HepG2 (cell line): ENCODE results near the gene BTBD3. TPM values are rescaled to one million over a fixed set of nuclear protein-coding genes. Genes with fewer than 3 reads are reported as not detected.
A peak's percentile ranks its signal among the peaks of the same experiment; 100 is the strongest.

ENCODE experiments used
- ADNP ChIP-seq: sonication (generic); formaldehyde crosslinking; IDR thresholded peaks from 2 replicates; pipeline ENCODE4 v1.4.0; 2020; ENCODE audit warnings: missing genetic modification reagents
- ATF1 ChIP-seq: IDR thresholded peaks from 2 replicates; pipeline ENCODE4 v1.6.1; 2016; ENCODE audit warnings: mild to moderate bottlenecking, control low read depth
- FOXA1 ChIP-seq, 2 experiments: fragments of 450-650 bp in 1 of 2; sonication (generic) in 1 of 2; formaldehyde crosslinking in 1 of 2; IDR thresholded peaks; 2 replicates each; pipeline versions ENCODE4 v1.4.0 to v1.6.1; 2016 to 2020; ENCODE audit warnings: missing genetic modification reagents in 1 of 2
- JUN ChIP-seq: sonication (generic); formaldehyde crosslinking; IDR thresholded peaks from 2 replicates; pipeline ENCODE4 v1.4.0; 2020; ENCODE audit warnings: mild to moderate bottlenecking, missing genetic modification reagents
- KLF15 ChIP-seq: sonication (generic); formaldehyde crosslinking; IDR thresholded peaks from 2 replicates; pipeline ENCODE4 v1.8.1; 2023; ENCODE audit warnings: borderline replicate concordance, mild to moderate bottlenecking, inconsistent platforms, missing genetic modification reagents, mixed read lengths
- MYC ChIP-seq: sonication (generic); formaldehyde crosslinking; IDR thresholded peaks from 2 replicates; pipeline ENCODE4 v1.9.0; 2021; ENCODE audit warnings: missing genetic modification reagents, borderline replicate concordance
- NBN ChIP-seq: fragments of 450-650 bp; conservative IDR thresholded peaks from 2 replicates; pipeline ENCODE4 v1.6.1; 2017
- NR2F2 ChIP-seq: IDR thresholded peaks from 2 replicates; pipeline ENCODE4 v1.6.1; 2012; ENCODE audit warnings: low read depth, inconsistent platforms, borderline replicate concordance
- RBM22 ChIP-seq: fragments of 200-400 bp; formaldehyde crosslinking; optimal IDR thresholded peaks from 2 replicates; pipeline ENCODE3; 2017; ENCODE audit warnings: mild to moderate bottlenecking, low read length, moderate library complexity
- TCF12 ChIP-seq, 2 experiments: fragments of 450-650 bp in 1 of 2; sonication (generic) in 1 of 2; formaldehyde crosslinking in 1 of 2; IDR thresholded peaks; 2 replicates each; pipeline versions ENCODE4 v1.6.1 to v1.8.0; 2017 to 2022; ENCODE audit warnings: antibody characterized with exemption in 1 of 2, mild to moderate bottlenecking in 1 of 2, missing genetic modification reagents in 1 of 2, moderate library complexity in 1 of 2
- ZBTB1 ChIP-seq: sonication (generic); formaldehyde crosslinking; IDR thresholded peaks from 2 replicates; pipeline ENCODE4 v1.4.0; 2020; ENCODE audit warnings: missing genetic modification reagents, borderline replicate concordance
- ZFP62 ChIP-seq: sonication (generic); formaldehyde crosslinking; IDR thresholded peaks from 2 replicates; pipeline ENCODE4 v1.4.0; 2020; ENCODE audit warnings: missing genetic modification reagents
- ZKSCAN1 ChIP-seq: fragments of 150-350 bp; IDR thresholded peaks from 2 replicates; pipeline ENCODE4 v1.6.1; 2014; ENCODE audit warnings: low read length
- ZNF160 ChIP-seq: sonication (generic); formaldehyde crosslinking; IDR thresholded peaks from 2 replicates; pipeline ENCODE4 v1.8.0; 2022; ENCODE audit warnings: mild to moderate bottlenecking, inconsistent platforms, missing genetic modification reagents
- ZNF501 ChIP-seq: sonication (generic); formaldehyde crosslinking; IDR thresholded peaks from 2 replicates; pipeline ENCODE4 v1.5.1; 2020; ENCODE audit warnings: mild to moderate bottlenecking, moderate library complexity, missing genetic modification reagents
- ZNF589 ChIP-seq: sonication (generic); formaldehyde crosslinking; conservative IDR thresholded peaks from 2 replicates; pipeline ENCODE4 v1.8.0; 2022; ENCODE audit warnings: mild to moderate bottlenecking, moderate library complexity, missing genetic modification reagents
- ZNF703 ChIP-seq: sonication (generic); formaldehyde crosslinking; IDR thresholded peaks from 2 replicates; pipeline ENCODE4 v1.5.1; 2020; ENCODE audit warnings: missing genetic modification reagents, mild to moderate bottlenecking, moderate library complexity, borderline replicate concordance
- ZNF761 ChIP-seq: sonication (generic); formaldehyde crosslinking; conservative IDR thresholded peaks from 2 replicates; pipeline ENCODE4 v1.4.0; 2020; ENCODE audit warnings: mild to moderate bottlenecking, missing genetic modification reagents
- ZNF850 ChIP-seq: sonication (generic); formaldehyde crosslinking; conservative IDR thresholded peaks from 2 replicates; pipeline ENCODE4 v1.9.0; 2021; ENCODE audit warnings: mild to moderate bottlenecking, missing genetic modification reagents
- ZSCAN29 ChIP-seq: sonication (generic); formaldehyde crosslinking; conservative IDR thresholded peaks from 2 replicates; pipeline ENCODE4 v1.4.0; 2020; ENCODE audit warnings: mild to moderate bottlenecking, missing genetic modification reagents
- polyA plus RNA-seq, 8 experiments: library from polyadenylated mRNA; depleted of rRNA in 3 of 8; stranded (reverse) in 7 of 8; unstranded in 1 of 8; fragments of >200 nt; fragmentation: Illumina TruSeq in 4 of 8; extraction: Trizol in 4 of 8; gene quantifications; 2 replicates each; pipeline versions ENCODE4 v1.2.1 to v1.2.3, GENCODE V29; 2011 to 2016; ENCODE audit warnings: low read depth in 4 of 8, missing spikeins in 1 of 8, mixed read lengths in 1 of 8; ENCODE audit not compliant: insufficient read depth in 1 of 8
- total RNA-seq, 5 experiments: library from RNA; depleted of rRNA; stranded (reverse); fragments of >200 nt; fragmentation: Illumina TruSeq; extraction: Trizol; gene quantifications; 2 replicates each; pipeline ENCODE4 v1.2.3, GENCODE V29; 2016; ENCODE audit warnings: low read depth in 1 of 5
- TF ChIP-seq, protein P1 (sequence below): IDR thresholded peaks from 2 replicates; pipeline ENCODE4 v1.6.1; 2016; ENCODE audit warnings: mild to moderate bottlenecking
- TF ChIP-seq, protein P2 (sequence below): sonication (generic); formaldehyde crosslinking; IDR thresholded peaks from one replicate; pipeline ENCODE4 v1.5.1; 2020; ENCODE audit warnings: mild to moderate bottlenecking, missing genetic modification reagents; ENCODE audit errors: not compliant biosample characterization

The BTBD3 gene
- total and polyA plus RNA-seq, 2 of the 13 experiments (the other 11 are each of a cell fraction or from before 2014, with no cell fraction given), result 32.2 to 41.8 TPM

DNA sequence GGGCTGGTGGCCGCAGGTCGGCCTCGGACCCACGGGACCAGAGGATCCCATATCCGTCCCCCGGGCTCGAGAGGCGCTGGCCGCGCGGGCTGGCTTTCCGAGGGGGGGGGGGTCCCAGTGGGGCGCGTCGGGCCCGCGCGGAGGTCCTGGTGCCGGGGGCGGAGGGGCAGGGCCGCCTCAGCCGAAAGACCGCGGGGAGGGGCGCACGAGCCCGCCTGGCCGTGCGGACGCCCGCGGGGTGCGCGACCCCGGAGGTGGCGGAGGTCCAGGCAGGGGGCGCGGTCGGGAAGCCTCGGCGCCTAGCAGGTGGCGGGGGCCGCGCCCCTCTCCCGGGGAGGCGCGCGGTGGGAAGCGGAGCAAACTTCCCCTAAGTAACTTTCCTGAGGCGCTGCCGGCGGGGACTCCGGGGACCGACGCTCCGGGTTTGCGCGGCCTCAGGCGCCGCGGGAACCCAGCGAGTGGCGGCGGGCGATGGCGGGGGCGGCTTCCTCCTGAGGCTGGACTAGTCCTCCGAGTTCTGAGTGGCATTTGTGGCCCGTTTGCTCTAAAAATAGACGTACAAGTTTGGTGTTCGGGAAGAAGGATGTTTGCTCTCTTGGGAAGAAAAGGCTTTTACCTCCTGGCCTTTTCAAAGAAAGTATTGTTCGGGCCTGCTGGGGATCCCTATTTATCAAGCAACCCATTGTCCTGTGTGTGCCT is 26.5 kb upstream of the BTBD3 start (continued):
- TF ChIP-seq ZSCAN29 (CRISPR knock-in tag) (no peak), ZNF501 (CRISPR knock-in tag) (no peak), ZNF761 (CRISPR knock-in tag) (no peak), ADNP (CRISPR knock-in tag) (no peak), TCF12 (IDR thresholded peaks at IDR 0.05) (no peak), TCF12 (CRISPR knock-in tag; IDR thresholded peaks at IDR 0.05) (peak; percentile 82), ATF1 (no peak), NR2F2 (no peak), RBM22 (peak; percentile 26), KLF15 (CRISPR knock-in tag) (no peak), ZNF589 (CRISPR knock-in tag) (peak; percentile 42; the same call in 1 of the 2 replicates), ZBTB1 (CRISPR knock-in tag) (no peak), ZFP62 (CRISPR knock-in tag) (no peak), FOXA1 (IDR thresholded peaks at IDR 0.05) (no peak), FOXA1 (CRISPR knock-in tag; IDR thresholded peaks at IDR 0.05) (no peak), ZNF850 (CRISPR knock-in tag) (0 out of 2 replicates have a peak, but pooled peaks have one; percentile 66), NBN (no peak), ZNF703 (no peak), MYC (0 out of 2 replicates have a peak, but pooled peaks have one; percentile 40), ZNF160 (CRISPR knock-in tag) (no peak; the same call in 1 of the 2 replicates), ZKSCAN1 (no peak), JUN (no peak)
- TF ChIP-seq, protein P1, sequence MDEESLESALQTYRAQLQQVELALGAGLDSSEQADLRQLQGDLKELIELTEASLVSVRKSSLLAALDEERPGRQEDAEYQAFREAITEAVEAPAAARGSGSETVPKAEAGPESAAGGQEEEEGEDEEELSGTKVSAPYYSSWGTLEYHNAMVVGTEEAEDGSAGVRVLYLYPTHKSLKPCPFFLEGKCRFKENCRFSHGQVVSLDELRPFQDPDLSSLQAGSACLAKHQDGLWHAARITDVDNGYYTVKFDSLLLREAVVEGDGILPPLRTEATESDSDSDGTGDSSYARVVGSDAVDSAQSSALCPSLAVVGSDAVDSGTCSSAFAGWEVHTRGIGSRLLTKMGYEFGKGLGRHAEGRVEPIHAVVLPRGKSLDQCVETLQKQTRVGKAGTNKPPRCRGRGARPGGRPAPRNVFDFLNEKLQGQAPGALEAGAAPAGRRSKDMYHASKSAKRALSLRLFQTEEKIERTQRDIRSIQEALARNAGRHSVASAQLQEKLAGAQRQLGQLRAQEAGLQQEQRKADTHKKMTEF (CRISPR knock-in tag), result no peak
- TF ChIP-seq, protein P2, sequence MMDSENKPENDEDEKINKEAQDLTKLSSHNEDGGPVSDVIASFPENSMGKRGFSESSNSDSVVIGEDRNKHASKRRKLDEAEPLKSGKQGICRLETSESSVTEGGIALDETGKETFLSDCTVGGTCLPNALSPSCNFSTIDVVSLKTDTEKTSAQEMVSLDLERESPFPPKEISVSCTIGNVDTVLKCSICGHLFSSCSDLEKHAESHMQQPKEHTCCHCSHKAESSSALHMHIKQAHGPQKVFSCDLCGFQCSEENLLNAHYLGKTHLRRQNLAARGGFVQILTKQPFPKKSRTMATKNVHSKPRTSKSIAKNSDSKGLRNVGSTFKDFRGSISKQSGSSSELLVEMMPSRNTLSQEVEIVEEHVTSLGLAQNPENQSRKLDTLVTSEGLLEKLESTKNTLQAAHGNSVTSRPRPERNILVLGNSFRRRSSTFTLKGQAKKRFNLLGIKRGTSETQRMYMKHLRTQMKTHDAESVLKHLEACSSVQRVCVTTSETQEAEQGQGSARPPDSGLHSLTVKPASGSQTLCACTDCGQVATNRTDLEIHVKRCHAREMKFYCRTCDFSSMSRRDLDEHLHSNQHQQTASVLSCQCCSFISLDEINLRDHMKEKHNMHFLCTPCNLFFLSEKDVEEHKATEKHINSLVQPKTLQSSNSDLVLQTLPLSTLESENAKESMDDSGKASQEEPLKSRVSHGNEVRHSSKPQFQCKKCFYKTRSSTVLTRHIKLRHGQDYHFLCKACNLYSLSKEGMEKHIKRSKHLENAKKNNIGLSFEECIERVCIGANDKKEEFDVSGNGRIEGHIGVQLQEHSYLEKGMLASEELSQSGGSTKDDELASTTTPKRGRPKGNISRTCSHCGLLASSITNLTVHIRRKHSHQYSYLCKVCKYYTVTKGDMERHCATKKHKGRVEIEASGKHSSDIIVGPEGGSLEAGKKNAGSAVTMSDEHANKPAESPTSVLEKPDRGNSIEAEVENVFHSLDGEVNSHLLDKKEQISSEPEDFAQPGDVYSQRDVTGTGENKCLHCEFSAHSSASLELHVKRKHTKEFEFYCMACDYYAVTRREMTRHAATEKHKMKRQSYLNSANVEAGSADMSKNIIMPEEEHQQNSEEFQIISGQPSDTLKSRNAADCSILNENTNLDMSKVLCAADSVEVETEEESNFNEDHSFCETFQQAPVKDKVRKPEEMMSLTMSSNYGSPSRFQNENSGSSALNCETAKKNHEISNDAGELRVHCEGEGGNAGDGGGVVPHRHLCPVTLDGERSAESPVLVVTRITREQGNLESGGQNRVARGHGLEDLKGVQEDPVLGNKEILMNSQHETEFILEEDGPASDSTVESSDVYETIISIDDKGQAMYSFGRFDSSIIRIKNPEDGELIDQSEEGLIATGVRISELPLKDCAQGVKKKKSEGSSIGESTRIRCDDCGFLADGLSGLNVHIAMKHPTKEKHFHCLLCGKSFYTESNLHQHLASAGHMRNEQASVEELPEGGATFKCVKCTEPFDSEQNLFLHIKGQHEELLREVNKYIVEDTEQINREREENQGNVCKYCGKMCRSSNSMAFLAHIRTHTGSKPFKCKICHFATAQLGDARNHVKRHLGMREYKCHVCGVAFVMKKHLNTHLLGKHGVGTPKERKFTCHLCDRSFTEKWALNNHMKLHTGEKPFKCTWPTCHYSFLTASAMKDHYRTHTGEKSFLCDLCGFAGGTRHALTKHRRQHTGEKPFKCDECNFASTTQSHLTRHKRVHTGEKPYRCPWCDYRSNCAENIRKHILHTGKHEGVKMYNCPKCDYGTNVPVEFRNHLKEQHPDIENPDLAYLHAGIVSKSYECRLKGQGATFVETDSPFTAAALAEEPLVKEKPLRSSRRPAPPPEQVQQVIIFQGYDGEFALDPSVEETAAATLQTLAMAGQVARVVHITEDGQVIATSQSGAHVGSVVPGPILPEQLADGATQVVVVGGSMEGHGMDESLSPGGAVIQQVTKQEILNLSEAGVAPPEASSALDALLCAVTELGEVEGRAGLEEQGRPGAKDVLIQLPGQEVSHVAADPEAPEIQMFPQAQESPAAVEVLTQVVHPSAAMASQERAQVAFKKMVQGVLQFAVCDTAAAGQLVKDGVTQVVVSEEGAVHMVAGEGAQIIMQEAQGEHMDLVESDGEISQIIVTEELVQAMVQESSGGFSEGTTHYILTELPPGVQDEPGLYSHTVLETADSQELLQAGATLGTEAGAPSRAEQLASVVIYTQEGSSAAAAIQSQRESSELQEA (CRISPR knock-in tag), result no peak
